Caco-2 (cell line): ENCODE data around the gene ACE. TPM values are rescaled to one million over a fixed set of nuclear protein-coding genes. Genes with fewer than 3 reads are reported as not detected.

Experiments used
- BruUV-seq: library from RNA; stranded (reverse); fragments of 400-500 nt; replicated peaks from 2 replicates; lab custom pipeline; 2021; lab: Mats Ljungman, UMichigan
- CTCF ChIA-PET: fragments of 300-600 bp; sonication (Branson Sonifier 250); formaldehyde crosslinking; loops from one replicate; lab custom pipeline; 2022; ENCODE audit warnings: antibody characterized with exemption; lab: Charles Lee
- POLR2A ChIA-PET: fragments of 300-600 bp; sonication (Branson Sonifier 250); formaldehyde crosslinking; loops from one replicate; lab custom pipeline; 2022; ENCODE audit warnings: antibody characterized with exemption; lab: Charles Lee
- DNase-seq, 2 experiments: peaks; one replicate each; pipeline versions ENCODE4 v3.0.0 to v3.0.0-alpha.2; 2020 to 2022
- H3K27me3 ChIP-seq: replicated peaks from 2 replicates; pipeline ENCODE4 v1.6.0; 2011; ENCODE audit warnings: low read length; ENCODE audit not compliant: control insufficient read depth, insufficient read depth
- H3K36me3 ChIP-seq: 2 replicates; pipeline ENCODE4 v1.5.1; 2011; ENCODE audit warnings: low read length; ENCODE audit not compliant: control insufficient read depth, insufficient read depth
- H3K4me1 ChIP-seq: fragments of 250-450 bp; sonication (Bioruptor Pico); 2 replicates; pipeline ENCODE4 v1.5.1; 2020; ENCODE audit warnings: mild to moderate bottlenecking
- H3K4me3 ChIP-seq: 2 replicates; pipeline ENCODE4 v1.5.1; 2011; ENCODE audit warnings: low read depth, mild to moderate bottlenecking, control low read depth, low read length
- H3K9me3 ChIP-seq: fragments of 250-450 bp; sonication (Bioruptor Pico); 2 replicates; pipeline ENCODE4 v1.5.1; 2020; ENCODE audit warnings: mild to moderate bottlenecking, moderate library complexity
- H3K27ac Mint-ChIP-seq: one replicate; pipeline ENCODE4 v1.8.0; 2022; ENCODE audit warnings: mixed read lengths; ENCODE audit not compliant: unreplicated experiment
- H3K27me3 Mint-ChIP-seq: one replicate; pipeline ENCODE4 v1.8.0; 2022; ENCODE audit warnings: mixed read lengths; ENCODE audit not compliant: insufficient read depth, unreplicated experiment
- H3K36me3 Mint-ChIP-seq: one replicate; pipeline ENCODE4 v1.8.0; 2022; ENCODE audit warnings: mild to moderate bottlenecking, mixed read lengths; ENCODE audit not compliant: insufficient read depth, unreplicated experiment
- H3K4me1 Mint-ChIP-seq: one replicate; pipeline ENCODE4 v1.8.0; 2022; ENCODE audit warnings: low read depth, mixed read lengths; ENCODE audit not compliant: unreplicated experiment
- H3K4me3 Mint-ChIP-seq: one replicate; pipeline ENCODE4 v1.8.0; 2022; ENCODE audit warnings: mild to moderate bottlenecking, moderate library complexity, mixed read lengths; ENCODE audit not compliant: unreplicated experiment
- H3K9me3 Mint-ChIP-seq: one replicate; pipeline ENCODE4 v1.8.0; 2022; ENCODE audit warnings: mixed read lengths; ENCODE audit not compliant: unreplicated experiment
- CTCF ChIP-seq, 2 experiments: fragments of 200-600 bp in 1 of 2; IDR thresholded peaks; 1 replicate in 1 of 2; 2 replicates in 1 of 2; pipeline versions ENCODE4 v1.5.1 to v1.8.0; 2011 to 2022; ENCODE audit warnings: antibody characterized with exemption in 1 of 2, control low read depth in 1 of 2, inconsistent platforms in 1 of 2, low read depth in 1 of 2, low read length in 1 of 2, mild to moderate bottlenecking in 1 of 2, moderate library complexity in 1 of 2; ENCODE audit not compliant: insufficient read depth in 1 of 2, severe bottlenecking in 1 of 2, unreplicated experiment in 1 of 2
- intact Hi-C: fragments of 100-400 bp; cut with micrococcal nuclease; formaldehyde crosslinking; loops from one replicate; pipeline ENCODE4 v1.10.0; 2022; ENCODE audit not compliant: unreplicated experiment
- total RNA-seq: library from RNA; stranded (reverse); gene quantifications from 2 replicates; pipeline ENCODE4 v1.2.3, GENCODE V29; 2022

The ACE gene
- total RNA-seq, 1 experiment from 2014 or later, result 3.4 TPM

GRCh38 chr17:63495491-63495890 is 18.6 kb downstream of the ACE start:
- Mint-ChIP-seq H3K27me3 (peaks cover 5% of the 10 kb centered on the region), H3K4me3 (no peak overlapping the region), H3K36me3 (no peaks in the 10 kb centered on the region), H3K9me3 (no peaks in the 10 kb centered on the region), H3K27ac (no peak overlapping the region), H3K4me1 (no peaks in the 10 kb centered on the region)
- intact Hi-C loops, result no loop called here
- no peaks in the 10 kb centered on the region for H3K36me3 ChIP-seq
- no peaks in the 10 kb centered on the region; the same call in 1 of the 2 replicates for H3K27me3 ChIP-seq
- H3K4me3 ChIP-seq, result no peak overlapping the region
- no peaks in the 10 kb centered on the region for H3K9me3 ChIP-seq
- H3K4me1 ChIP-seq, result 0 out of 2 replicates have a peak, but pooled peaks cover 7% of the 10 kb centered on the region
- ChIA-PET POLR2A (interaction anchor here (0.5 kb wide), 1 partner anchor 612 kb away, joined by 3 read pairs; no protein-coding TSS in a partner anchor), CTCF (interaction anchor here (1.1 to 1.3 kb wide), 2 partner anchors 70 to 89 kb away, joined by 3 to 4 read pairs; no protein-coding TSS in a partner anchor)
- DNase-seq, result no peak
- TF ChIP-seq CTCF (IDR thresholded peaks at IDR 0.05; ENCODE audit: insufficient read depth in 1 of 2, low read depth in 1 of 2, low read length in 1 of 2, severe bottlenecking in 1 of 2, unreplicated experiment in 1 of 2), result no peak
- no TSS peak for BruUV-seq

DNA sequence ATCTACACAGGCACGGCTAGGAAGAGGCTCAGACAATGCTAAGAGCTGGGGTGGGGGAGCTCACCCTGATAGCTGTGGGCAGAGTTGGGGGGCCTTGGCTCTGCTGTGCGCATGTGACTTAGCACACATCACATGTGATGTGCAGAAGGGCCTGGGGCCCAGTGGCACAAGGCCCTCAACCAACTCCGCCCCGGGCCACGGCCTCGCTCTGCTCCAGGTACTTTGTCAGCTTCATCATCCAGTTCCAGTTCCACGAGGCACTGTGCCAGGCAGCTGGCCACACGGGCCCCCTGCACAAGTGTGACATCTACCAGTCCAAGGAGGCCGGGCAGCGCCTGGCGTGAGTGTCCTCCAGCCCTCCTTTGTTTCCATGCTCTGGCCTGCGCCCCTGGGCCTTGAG is 19.3 kb downstream of the ACE start:
- BruUV-seq, result no TSS peak
- POLR2A ChIA-PET, result no interaction called here
- no peak for TF ChIP-seq CTCF (IDR thresholded peaks at IDR 0.05; ENCODE audit: insufficient read depth in 1 of 2, low read depth in 1 of 2, low read length in 1 of 2, severe bottlenecking in 1 of 2, unreplicated experiment in 1 of 2)

DNA sequence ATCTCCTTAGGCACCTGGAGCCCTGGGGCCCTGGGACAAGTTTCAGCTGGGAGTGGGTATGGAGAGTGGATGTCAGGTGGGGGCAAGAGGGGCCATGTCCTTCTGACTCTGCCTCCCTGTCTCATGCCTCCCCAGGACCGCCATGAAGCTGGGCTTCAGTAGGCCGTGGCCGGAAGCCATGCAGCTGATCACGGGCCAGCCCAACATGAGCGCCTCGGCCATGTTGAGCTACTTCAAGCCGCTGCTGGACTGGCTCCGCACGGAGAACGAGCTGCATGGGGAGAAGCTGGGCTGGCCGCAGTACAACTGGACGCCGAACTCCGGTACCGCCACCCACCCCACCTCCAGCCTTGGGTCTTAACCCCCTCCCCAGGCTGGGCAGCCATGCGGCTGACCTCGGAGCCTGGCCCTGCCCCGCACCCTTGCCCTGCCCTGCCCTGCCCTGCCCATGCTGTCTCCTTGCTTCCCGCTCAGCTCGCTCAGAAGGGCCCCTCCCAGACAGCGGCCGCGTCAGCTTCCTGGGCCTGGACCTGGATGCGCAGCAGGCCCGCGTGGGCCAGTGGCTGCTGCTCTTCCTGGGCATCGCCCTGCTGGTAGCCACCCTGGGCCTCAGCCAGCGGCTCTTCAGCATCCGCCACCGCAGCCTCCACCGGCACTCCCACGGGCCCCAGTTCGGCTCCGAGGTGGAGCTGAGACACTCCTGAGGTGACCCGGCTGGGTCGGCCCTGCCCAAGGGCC is 20.0 kb downstream of the ACE start:
- BruUV-seq, result no TSS peak
- POLR2A ChIA-PET, result no interaction called here
- Mint-ChIP-seq H3K4me1 (no peaks in the 10 kb centered on the region), H3K27me3 (peaks cover 15% of the 10 kb centered on the region), H3K27ac (no peak overlapping the region), H3K4me3 (no peak overlapping the region), H3K36me3 (no peaks in the 10 kb centered on the region), H3K9me3 (no peaks in the 10 kb centered on the region)
- Histone ChIP-seq H3K36me3 (no peaks in the 10 kb centered on the region), H3K9me3 (no peaks in the 10 kb centered on the region), H3K27me3 (no peaks in the 10 kb centered on the region), H3K4me3 (no peak overlapping the region), H3K4me1 (0 out of 2 replicates have a peak, but pooled peaks cover 7% of the 10 kb centered on the region)
- intact Hi-C loops, result no loop called here
- CTCF ChIA-PET, result interaction anchor here (0.9 to 1.4 kb wide), 4 partner anchors 18 to 90 kb away, joined by 3 to 8 read pairs (median 4); no protein-coding TSS in a partner anchor
- TF ChIP-seq CTCF (IDR thresholded peaks at IDR 0.05; ENCODE audit: insufficient read depth in 1 of 2, low read depth in 1 of 2, low read length in 1 of 2, severe bottlenecking in 1 of 2, unreplicated experiment in 1 of 2), result no peak
- no peak for DNase-seq

More for the DNA sequence above, 19.3 kb downstream of the ACE start:
- DNase-seq, result no peak
- no peak overlapping the region for H3K27ac Mint-ChIP-seq
- Histone ChIP-seq H3K4me3 (no peak overlapping the region), H3K27me3 (no peaks in the 10 kb centered on the region; the same call in 1 of the 2 replicates), H3K4me1 (0 out of 2 replicates have a peak, but pooled peaks cover 7% of the 10 kb centered on the region), H3K9me3 (no peaks in the 10 kb centered on the region), H3K36me3 (no peaks in the 10 kb centered on the region)
- no peaks in the 10 kb centered on the region for H3K36me3 Mint-ChIP-seq
- H3K9me3 Mint-ChIP-seq, result no peaks in the 10 kb centered on the region
- no peaks in the 10 kb centered on the region for H3K4me1 Mint-ChIP-seq
- intact Hi-C loops, result no loop called here
- CTCF ChIA-PET, result interaction anchor here (0.9 to 1.3 kb wide), 3 partner anchors 18 to 89 kb away, joined by 3 to 4 read pairs (median 3); no protein-coding TSS in a partner anchor
- H3K27me3 Mint-ChIP-seq, result peaks cover 11% of the 10 kb centered on the region
- no peak overlapping the region for H3K4me3 Mint-ChIP-seq
